Fibroblast of villous mesenchyme (primary cell): ENCODE measurements around the gene PCDH9. TPM values are rescaled to one million over a fixed set of nuclear protein-coding genes. Genes with fewer than 3 reads are reported as not detected.
A peak's percentile ranks its signal among the peaks of the same experiment; 100 is the strongest.

Experiments
- DNase-seq: peaks from one replicate; pipeline ENCODE4 v3.0.0-alpha.2; 2010; ENCODE audit warnings: low read depth
- H3K4me3 ChIP-seq: 2 replicates; pipeline ENCODE4 v1.5.1; 2011; ENCODE audit warnings: low read depth, mild to moderate bottlenecking, low read length
- total RNA-seq: library from RNA; depleted of rRNA; stranded (reverse); fragments of >200 nt; gene quantifications from 2 replicates; pipeline ENCODE4 v1.2.3, GENCODE V29; 2012
- TF ChIP-seq, protein P1 (sequence below): IDR thresholded peaks from 2 replicates; pipeline ENCODE4 v1.5.1; 2012; ENCODE audit warnings: low read depth, mild to moderate bottlenecking, low read length; ENCODE audit not compliant: insufficient read depth

Gene PCDH9
- total RNA-seq, 1 donor, result 9.9 TPM

DNA sequence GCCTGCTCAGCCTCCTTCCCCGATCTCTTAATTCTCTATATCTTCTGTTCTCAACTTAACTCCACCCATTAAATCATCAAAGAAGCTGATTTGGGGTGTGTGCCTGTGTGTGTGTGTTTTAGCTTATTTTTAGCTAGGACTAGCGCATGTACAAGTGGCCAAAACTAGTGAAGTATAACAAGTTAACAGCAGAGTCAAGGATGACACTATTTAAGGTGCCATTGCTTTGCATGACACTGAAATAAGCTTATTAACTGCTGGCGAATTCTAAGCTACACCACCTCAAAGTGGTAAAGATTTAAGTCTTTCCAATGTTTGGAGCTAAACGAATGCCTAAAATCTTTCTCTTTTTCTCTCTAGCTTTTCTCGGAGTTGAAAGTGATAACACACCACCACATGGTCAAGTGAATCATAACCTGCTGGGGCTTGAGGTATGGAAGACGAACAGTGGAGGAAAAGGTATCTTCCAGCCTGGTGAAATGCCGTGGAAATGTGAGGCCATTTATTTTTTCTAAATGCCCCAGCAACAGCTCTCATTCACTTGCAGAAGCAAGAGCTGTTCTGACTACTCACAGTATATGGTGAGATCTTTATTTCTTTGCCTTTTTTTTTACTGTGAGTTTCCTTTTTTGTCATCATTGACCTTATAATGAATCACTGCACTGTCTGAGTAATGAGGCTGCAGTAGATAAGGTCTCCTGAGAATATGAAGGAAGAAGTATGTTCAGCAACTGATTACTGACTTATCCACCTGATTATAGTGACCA lies 570.3 kb downstream of the PCDH9 start:
- TF ChIP-seq, protein P1, sequence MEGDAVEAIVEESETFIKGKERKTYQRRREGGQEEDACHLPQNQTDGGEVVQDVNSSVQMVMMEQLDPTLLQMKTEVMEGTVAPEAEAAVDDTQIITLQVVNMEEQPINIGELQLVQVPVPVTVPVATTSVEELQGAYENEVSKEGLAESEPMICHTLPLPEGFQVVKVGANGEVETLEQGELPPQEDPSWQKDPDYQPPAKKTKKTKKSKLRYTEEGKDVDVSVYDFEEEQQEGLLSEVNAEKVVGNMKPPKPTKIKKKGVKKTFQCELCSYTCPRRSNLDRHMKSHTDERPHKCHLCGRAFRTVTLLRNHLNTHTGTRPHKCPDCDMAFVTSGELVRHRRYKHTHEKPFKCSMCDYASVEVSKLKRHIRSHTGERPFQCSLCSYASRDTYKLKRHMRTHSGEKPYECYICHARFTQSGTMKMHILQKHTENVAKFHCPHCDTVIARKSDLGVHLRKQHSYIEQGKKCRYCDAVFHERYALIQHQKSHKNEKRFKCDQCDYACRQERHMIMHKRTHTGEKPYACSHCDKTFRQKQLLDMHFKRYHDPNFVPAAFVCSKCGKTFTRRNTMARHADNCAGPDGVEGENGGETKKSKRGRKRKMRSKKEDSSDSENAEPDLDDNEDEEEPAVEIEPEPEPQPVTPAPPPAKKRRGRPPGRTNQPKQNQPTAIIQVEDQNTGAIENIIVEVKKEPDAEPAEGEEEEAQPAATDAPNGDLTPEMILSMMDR, result no peak
- peak; percentile 23 for DNase-seq
- no peak overlapping the region for H3K4me3 ChIP-seq

GRCh38 chr13:66659286-66659685 lies 570.9 kb downstream of the PCDH9 start:
- TF ChIP-seq, protein P1, result no peak
- H3K4me3 ChIP-seq, result no peak overlapping the region
- DNase-seq, result peak; percentile 15

- peak; percentile 83 for DNase-seq
- TF ChIP-seq, protein P1, result no peak
- H3K4me3 ChIP-seq, result no peak overlapping the region
Observed at GRCh38 chr13:66657165-66657881, 572.8 kb downstream of the PCDH9 start.

- TF ChIP-seq, protein P1, result no peak
- H3K4me3 ChIP-seq, result no peak overlapping the region
- DNase-seq, result no peak
Observed at GRCh38 chr13:66655847-66656454, 574.2 kb downstream of the PCDH9 start.

- TF ChIP-seq, protein P1, result no peak
- no peak overlapping the region for H3K4me3 ChIP-seq
- no peak for DNase-seq
Observed at GRCh38 chr13:66644855-66645460, 585.2 kb downstream of the PCDH9 start.

DNA sequence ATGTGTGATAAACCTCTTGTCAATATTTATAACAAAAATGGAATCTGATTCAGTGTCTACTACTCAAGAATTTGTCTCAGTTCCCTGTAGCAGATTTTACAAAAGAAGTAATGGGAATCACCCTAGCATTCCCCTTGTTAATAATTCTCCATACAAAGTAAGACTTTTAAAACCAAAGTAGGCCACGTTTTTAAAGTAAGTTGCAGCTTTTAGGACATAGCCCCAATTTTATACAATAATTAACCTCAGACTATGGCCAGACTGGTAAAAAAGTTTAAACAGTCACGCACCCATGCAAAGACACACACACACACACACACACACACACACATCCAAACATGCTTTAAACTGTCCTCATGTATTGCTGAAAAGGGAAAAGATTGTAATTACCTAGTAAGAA lies 589.9 kb downstream of the PCDH9 start:
- H3K4me3 ChIP-seq, result no peak overlapping the region
- TF ChIP-seq, protein P1, result no peak
- DNase-seq, result no peak
